GM23248 (cell line): ENCODE results near the gene CSNK1A1L. TPM values are rescaled to one million over a fixed set of nuclear protein-coding genes. Genes with fewer than 3 reads are reported as not detected.
A peak's percentile ranks its signal among the peaks of the same experiment; 100 is the strongest.

Experiments
- DNase-seq: peaks from one replicate; pipeline ENCODE4 v3.0.0-alpha.2; 2015
- H2AFZ ChIP-seq: fragments of 200-600 bp; sonication (generic); 2 replicates; pipeline ENCODE4 v1.6.1; 2016; ENCODE audit warnings: antibody characterized with exemption
- H3F3A ChIP-seq: fragments of 200-600 bp; sonication (generic); 2 replicates; pipeline ENCODE4 v1.6.1; 2016; ENCODE audit warnings: mild to moderate bottlenecking, antibody characterized with exemption, mixed run types; ENCODE audit not compliant: insufficient read depth
- H3K27ac ChIP-seq: fragments of 200-600 bp; sonication (generic); 2 replicates; pipeline ENCODE4 v1.5.1; 2016; ENCODE audit warnings: mild to moderate bottlenecking
- H3K27me3 ChIP-seq: fragments of 200-600 bp; sonication (generic); replicated peaks from 2 replicates; pipeline ENCODE4 v1.6.1; 2016; ENCODE audit warnings: mild to moderate bottlenecking; ENCODE audit not compliant: insufficient read depth
- H3K36me3 ChIP-seq: fragments of 200-600 bp; sonication (generic); 2 replicates; pipeline ENCODE4 v1.6.1; 2016; ENCODE audit warnings: low read depth, mild to moderate bottlenecking
- H3K4me1 ChIP-seq: fragments of 200-600 bp; sonication (generic); 2 replicates; pipeline ENCODE4 v1.6.1; 2016; ENCODE audit warnings: mild to moderate bottlenecking; ENCODE audit not compliant: insufficient read depth
- H3K4me2 ChIP-seq: fragments of 200-600 bp; sonication (generic); one replicate; pipeline ENCODE4 v1.6.1; 2016; ENCODE audit warnings: mild to moderate bottlenecking; ENCODE audit not compliant: unreplicated experiment
- H3K4me3 ChIP-seq: fragments of 200-600 bp; sonication (generic); 2 replicates; pipeline ENCODE4 v1.5.1; 2016; ENCODE audit warnings: mild to moderate bottlenecking
- H3K79me2 ChIP-seq: fragments of 200-600 bp; sonication (generic); 2 replicates; pipeline ENCODE4 v1.6.1; 2016; ENCODE audit warnings: mild to moderate bottlenecking; ENCODE audit not compliant: insufficient read depth
- H3K9ac ChIP-seq: fragments of 200-600 bp; sonication (generic); 2 replicates; pipeline ENCODE4 v1.6.1; 2016; ENCODE audit warnings: mild to moderate bottlenecking
- H3K9me2 ChIP-seq: fragments of 200-600 bp; sonication (generic); 2 replicates; pipeline ENCODE4 v1.6.1; 2016; ENCODE audit warnings: mixed run types, mild to moderate bottlenecking, moderate library complexity; ENCODE audit not compliant: insufficient read depth
- H3K9me3 ChIP-seq: fragments of 200-600 bp; sonication (generic); one replicate; pipeline ENCODE4 v1.6.1; 2017; ENCODE audit warnings: low read depth
- H4K20me1 ChIP-seq: fragments of 200-600 bp; sonication (generic); 2 replicates; pipeline ENCODE4 v1.6.0; 2016; ENCODE audit not compliant: insufficient read depth
- EZH2 ChIP-seq: fragments of 200-600 bp; sonication (generic); IDR thresholded peaks from 2 replicates; pipeline ENCODE4 v1.6.1; 2018; ENCODE audit warnings: antibody characterized with exemption, mild to moderate bottlenecking; ENCODE audit not compliant: insufficient read depth, poor library complexity, severe bottlenecking
- EZH2phosphoT487 ChIP-seq: fragments of 200-600 bp; sonication (generic); IDR thresholded peaks from 2 replicates; pipeline ENCODE4 v1.6.1; 2018; ENCODE audit warnings: antibody characterized with exemption, moderate library complexity, mild to moderate bottlenecking, low read depth; ENCODE audit not compliant: insufficient read depth
- WGBS, 2 experiments: methylation state at CpG; one replicate each; pipeline ENCODE4 v1.1.6; 2015 to 2017; ENCODE audit warnings: low lambda C conversion rate in 2 of 2, low coverage in 1 of 2; ENCODE audit errors: missing lambda C conversion rate in 2 of 2; 5-methylcytosine and 5-hydroxymethylcytosine counted together
- in situ Hi-C: fragments of 300-500 bp; cut with MboI; formaldehyde crosslinking; loops from 2 replicates; pipeline ENCODE4 v1.15.0; 2020
- polyA plus RNA-seq: library from polyadenylated mRNA; unstranded; fragments of >200 nt; fragmentation: Nextera tagmentation; extraction: Ambion mirVana; gene quantifications from 2 replicates; pipeline ENCODE4 v1.2.1, GENCODE V29; 2016
- total RNA-seq: library from RNA; depleted of rRNA; stranded (reverse); fragments of >200 nt; shearing (Covaris generic); gene quantifications from 2 replicates; pipeline ENCODE4 v1.2.3, GENCODE V29; 2014; rRNA removed

CSNK1A1L gene
- total RNA-seq (not detected in 2 replicates), polyA plus RNA-seq (not detected in 2 replicates)

DNA sequence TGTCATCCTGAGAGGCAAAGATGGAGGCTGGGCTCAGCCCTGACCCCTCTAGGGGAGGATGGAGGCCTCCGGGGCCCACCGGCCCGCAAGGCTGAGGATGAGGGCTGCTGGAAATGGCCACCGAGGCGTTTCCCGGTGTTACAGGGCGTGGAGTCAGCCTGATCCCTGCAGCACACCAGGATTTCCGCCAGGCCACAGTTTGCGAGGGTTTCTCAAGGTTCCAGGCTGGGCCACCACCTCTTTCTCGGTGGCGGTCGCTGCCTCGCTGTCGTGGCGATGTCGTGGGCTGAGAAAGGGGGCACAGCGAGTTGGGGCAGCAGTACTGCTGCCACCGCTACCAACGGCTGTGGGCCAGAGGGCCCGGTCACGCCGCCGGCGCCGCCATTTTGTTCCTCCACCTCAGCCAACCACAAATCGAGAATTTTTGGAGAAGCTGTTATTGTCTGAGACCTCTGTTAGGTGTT lies at the start of gene CSNK1A1L:
CSNK1A1L (minus strand) TSS at position 414 of the 464 bp plus-strand sequence; CDS start at position 6, 408 bp downstream.
- Histone ChIP-seq H3K9me3 (no peaks in the 10 kb centered on the region), H3K36me3 (no peaks in the 10 kb centered on the region), H3K4me1 (peaks cover 9% of the 10 kb centered on the region), H3K9me2 (no peaks in the 10 kb centered on the region), H2AFZ (no peak within 1 kb of the TSS), H3K27ac (no peak within 1 kb of the TSS), H3K27me3 (no peaks in the 10 kb centered on the region), H3F3A (no peaks in the 10 kb centered on the region), H3K9ac (no peak within 1 kb of the TSS), H3K79me2 (no peaks in the 10 kb centered on the region), H3K4me3 (no peak within 1 kb of the TSS), H3K4me2 (no peak within 1 kb of the TSS), H4K20me1 (no peaks in the 10 kb centered on the region)
- DNase-seq = no peak
- in situ Hi-C loops = loop anchor here (5.0 kb wide), 1 partner anchor 497 kb away; no protein-coding TSS in a partner anchor
- no peak for TF ChIP-seq EZH2phosphoT487
- WGBS, 2 experiments = 94 to 96% methylated on average over 25 to 26 of the region's 26 CpGs

GRCh38 chr13:37149380-37149779 lies 43.9 kb upstream of the CSNK1A1L start:
- no peak overlapping the region for H3K9ac ChIP-seq
- in situ Hi-C loops = no loop called here
- H3K9me2 ChIP-seq = no peaks in the 10 kb centered on the region
- no peak overlapping the region for H3K4me3 ChIP-seq
- H3K79me2 ChIP-seq = no peaks in the 10 kb centered on the region
- no peak overlapping the region for H3K27ac ChIP-seq
- no peak overlapping the region for H3K4me2 ChIP-seq
- H3K27me3 ChIP-seq = no peaks in the 10 kb centered on the region
- H3K9me3 ChIP-seq = no peaks in the 10 kb centered on the region
- H3K4me1 ChIP-seq = peaks cover 16% of the 10 kb centered on the region
- 75 to 79% methylated on average over 3 of the region's 3 CpGs for WGBS, 2 experiments
- no peaks in the 10 kb centered on the region for H4K20me1 ChIP-seq
- no peaks in the 10 kb centered on the region for H3K36me3 ChIP-seq
- TF ChIP-seq EZH2phosphoT487 = no peak
- no peak for TF ChIP-seq EZH2
- no peak for DNase-seq
- no peak overlapping the region for H2AFZ ChIP-seq
- H3F3A ChIP-seq = peaks cover 12% of the 10 kb centered on the region

DNA sequence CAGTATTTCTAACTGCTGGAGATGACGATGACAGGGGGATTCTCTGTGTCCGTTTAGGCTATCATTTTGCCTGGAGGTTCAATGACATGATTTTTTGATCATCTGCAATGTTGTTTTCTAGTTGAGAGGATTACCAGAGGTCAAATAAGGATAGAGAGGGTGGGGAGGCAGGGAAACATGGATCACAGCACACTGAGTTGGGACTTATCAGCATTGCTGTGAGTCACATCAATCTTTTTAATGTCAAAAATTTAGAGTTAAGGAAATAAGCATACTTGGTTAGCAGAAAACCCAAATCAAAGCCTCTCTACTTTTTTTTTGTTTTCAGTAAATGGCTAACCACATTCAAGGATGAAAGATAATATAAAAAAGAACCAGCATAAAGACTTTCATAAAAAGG lies 43.0 kb upstream of the CSNK1A1L start:
- no peaks in the 10 kb centered on the region for H3K9me3 ChIP-seq
- H3K9me2 ChIP-seq = no peaks in the 10 kb centered on the region
- peaks cover 23% of the 10 kb centered on the region for H3K4me1 ChIP-seq
- H3K36me3 ChIP-seq = no peaks in the 10 kb centered on the region
- H2AFZ ChIP-seq = no peak overlapping the region
- no peak overlapping the region for H3K9ac ChIP-seq
- TF ChIP-seq EZH2 (no peak), EZH2phosphoT487 (no peak)
- no peaks in the 10 kb centered on the region for H4K20me1 ChIP-seq
- 46 to 49% methylated on average over 2 of the region's 2 CpGs for WGBS, 2 experiments
- H3K4me3 ChIP-seq = no peak overlapping the region
- H3K79me2 ChIP-seq = no peaks in the 10 kb centered on the region
- H3K27ac ChIP-seq = no peak overlapping the region
- H3K4me2 ChIP-seq = no peak overlapping the region
- peaks cover 16% of the 10 kb centered on the region for H3F3A ChIP-seq
- DNase-seq = no peak
- no peaks in the 10 kb centered on the region for H3K27me3 ChIP-seq
- in situ Hi-C loops = no loop called here

GRCh38 chr13:37144661-37145060 lies 39.2 kb upstream of the CSNK1A1L start:
- H3K27ac ChIP-seq = no peak overlapping the region
- peak; percentile 50 for DNase-seq
- H3K9me2 ChIP-seq = no peaks in the 10 kb centered on the region

GRCh38 chr13:37143911-37144310 lies 38.4 kb upstream of the CSNK1A1L start:
- Histone ChIP-seq H3F3A (peaks cover 27% of the 10 kb centered on the region), H4K20me1 (no peaks in the 10 kb centered on the region), H3K9me3 (no peaks in the 10 kb centered on the region), H3K4me2 (no peak overlapping the region), H3K4me1 (peaks cover 35% of the 10 kb centered on the region), H2AFZ (no peak overlapping the region), H3K9ac (no peak overlapping the region), H3K27ac (no peak overlapping the region), H3K9me2 (no peaks in the 10 kb centered on the region), H3K27me3 (no peaks in the 10 kb centered on the region), H3K79me2 (no peaks in the 10 kb centered on the region), H3K36me3 (no peaks in the 10 kb centered on the region), H3K4me3 (no peak overlapping the region)
- in situ Hi-C loops = no loop called here
- no peak for TF ChIP-seq EZH2
- TF ChIP-seq EZH2phosphoT487 = no peak
- peak; percentile 48 for DNase-seq
- 6% methylated on average over 1 of the region's 1 CpG for WGBS, 2 experiments

More at GRCh38 chr13:37144661-37145060, 39.2 kb upstream of the CSNK1A1L start:
- no peaks in the 10 kb centered on the region for H3K36me3 ChIP-seq
- H3K4me3 ChIP-seq = no peak overlapping the region
- no peak overlapping the region for H2AFZ ChIP-seq
- peaks cover 19% of the 10 kb centered on the region for H3F3A ChIP-seq
- H3K27me3 ChIP-seq = no peaks in the 10 kb centered on the region
- H3K9ac ChIP-seq = no peak overlapping the region
- TF ChIP-seq EZH2 (no peak), EZH2phosphoT487 (no peak)
- H3K79me2 ChIP-seq = no peaks in the 10 kb centered on the region
- in situ Hi-C loops = no loop called here
- no peak overlapping the region for H3K4me2 ChIP-seq
- H4K20me1 ChIP-seq = no peaks in the 10 kb centered on the region
- H3K4me1 ChIP-seq = peaks cover 28% of the 10 kb centered on the region
- no peaks in the 10 kb centered on the region for H3K9me3 ChIP-seq
